Measurements from ENCODE around the gene TRPM3.
"Not testable (repeated sequence)": the region's sequence is repeated elsewhere in the genome, so short reads cannot be mapped to it uniquely, and the experiment has no call there.

GRCh38 chr9:70706797-70707196, 414.6 kb downstream of the TRPM3 start:
- TF ChIP-seq, protein P1, sequence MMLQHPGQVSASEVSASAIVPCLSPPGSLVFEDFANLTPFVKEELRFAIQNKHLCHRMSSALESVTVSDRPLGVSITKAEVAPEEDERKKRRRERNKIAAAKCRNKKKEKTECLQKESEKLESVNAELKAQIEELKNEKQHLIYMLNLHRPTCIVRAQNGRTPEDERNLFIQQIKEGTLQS (IDR thresholded peaks at IDR 0.05; ENCODE audit: insufficient read depth, low read depth, low read length) = not testable (repeated sequence)
- TF ChIP-seq BRCA1 (IDR thresholded peaks at IDR 0.05; ENCODE audit: low read depth, low read length); SRF (IDR thresholded peaks at IDR 0.05; ENCODE audit: low read depth, low read length); POLR2A (IDR thresholded peaks at IDR 0.05; ENCODE audit: control extremely low read depth in 1 of 2, low read depth in 2 of 2, low read length in 2 of 2); MAFK (IDR thresholded peaks at IDR 0.05; ENCODE audit: low read depth, low read length); GABPA (IDR thresholded peaks at IDR 0.05; ENCODE audit: borderline replicate concordance, insufficient read depth, low read length); ZNF274 (IDR thresholded peaks at IDR 0.05; ENCODE audit: borderline replicate concordance, extremely low read depth, low read length); TCF12 (IDR thresholded peaks at IDR 0.05; ENCODE audit: low read depth, low read length); YY1 (IDR thresholded peaks at IDR 0.05; ENCODE audit: low read depth, low read length); RFX5 (IDR thresholded peaks at IDR 0.05; ENCODE audit: borderline replicate concordance, low read depth, low read length): not testable (repeated sequence)
- TF ChIP-seq, protein P2, sequence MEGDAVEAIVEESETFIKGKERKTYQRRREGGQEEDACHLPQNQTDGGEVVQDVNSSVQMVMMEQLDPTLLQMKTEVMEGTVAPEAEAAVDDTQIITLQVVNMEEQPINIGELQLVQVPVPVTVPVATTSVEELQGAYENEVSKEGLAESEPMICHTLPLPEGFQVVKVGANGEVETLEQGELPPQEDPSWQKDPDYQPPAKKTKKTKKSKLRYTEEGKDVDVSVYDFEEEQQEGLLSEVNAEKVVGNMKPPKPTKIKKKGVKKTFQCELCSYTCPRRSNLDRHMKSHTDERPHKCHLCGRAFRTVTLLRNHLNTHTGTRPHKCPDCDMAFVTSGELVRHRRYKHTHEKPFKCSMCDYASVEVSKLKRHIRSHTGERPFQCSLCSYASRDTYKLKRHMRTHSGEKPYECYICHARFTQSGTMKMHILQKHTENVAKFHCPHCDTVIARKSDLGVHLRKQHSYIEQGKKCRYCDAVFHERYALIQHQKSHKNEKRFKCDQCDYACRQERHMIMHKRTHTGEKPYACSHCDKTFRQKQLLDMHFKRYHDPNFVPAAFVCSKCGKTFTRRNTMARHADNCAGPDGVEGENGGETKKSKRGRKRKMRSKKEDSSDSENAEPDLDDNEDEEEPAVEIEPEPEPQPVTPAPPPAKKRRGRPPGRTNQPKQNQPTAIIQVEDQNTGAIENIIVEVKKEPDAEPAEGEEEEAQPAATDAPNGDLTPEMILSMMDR (IDR thresholded peaks at IDR 0.05; ENCODE audit: control extremely low read depth in 1 of 3, insufficient read depth in 1 of 3, low read depth in 1 of 3, low read length in 3 of 3) = not testable (repeated sequence)

All from H1 (cell line).